Osteoblast (primary cell): ENCODE results near the gene FOXJ1. TPM values are rescaled to one million over a fixed set of nuclear protein-coding genes. Genes with fewer than 3 reads are reported as not detected.
A peak's percentile ranks its signal among the peaks of the same experiment; 100 is the strongest.

Experiments used
- DNase-seq: peaks from one replicate; pipeline ENCODE4 v3.0.0; 2011; ENCODE audit warnings: low spot score, mixed read lengths; ENCODE audit not compliant: insufficient read length; ENCODE audit errors: missing footprints
- H2AFZ ChIP-seq: 2 replicates; pipeline ENCODE4 v1.6.0; 2011; ENCODE audit warnings: mild to moderate bottlenecking, low read length
- H3K27ac ChIP-seq: 2 replicates; pipeline ENCODE4 v1.5.1; 2011; ENCODE audit warnings: mild to moderate bottlenecking, low read depth, low read length, moderate library complexity
- H3K27me3 ChIP-seq: 2 replicates; pipeline ENCODE4 v1.6.0; 2012; ENCODE audit warnings: mild to moderate bottlenecking, control low read depth, inconsistent platforms, low read length, moderate library complexity; ENCODE audit not compliant: insufficient read depth
- H3K36me3 ChIP-seq: 2 replicates; pipeline ENCODE4 v1.5.1; 2011; ENCODE audit warnings: mild to moderate bottlenecking, low read length, control low read depth, moderate library complexity; ENCODE audit not compliant: insufficient read depth
- H3K4me1 ChIP-seq: 2 replicates; pipeline ENCODE4 v1.5.1; 2011; ENCODE audit warnings: mild to moderate bottlenecking, low read length, control low read depth, moderate library complexity; ENCODE audit not compliant: insufficient read depth
- H3K4me2 ChIP-seq: 2 replicates; pipeline ENCODE4 v1.6.0; 2011; ENCODE audit warnings: mild to moderate bottlenecking, low read length; ENCODE audit not compliant: insufficient read depth
- H3K4me3 ChIP-seq: fragments of 200-600 bp; sonication (generic); 3 replicates; pipeline ENCODE4 v1.5.1; 2012; ENCODE audit warnings: mild to moderate bottlenecking, low read length, inconsistent platforms; ENCODE audit not compliant: insufficient read depth
- H3K79me2 ChIP-seq: 2 replicates; pipeline ENCODE4 v1.6.0; 2012; ENCODE audit warnings: mild to moderate bottlenecking, low read length, control low read depth, inconsistent platforms; ENCODE audit not compliant: insufficient read depth
- H3K9me3 ChIP-seq: 2 replicates; pipeline ENCODE4 v1.5.1; 2011; ENCODE audit warnings: low read depth, low read length, control low read depth
- H4K20me1 ChIP-seq: 2 replicates; pipeline ENCODE4 v1.6.0; 2012; ENCODE audit warnings: mild to moderate bottlenecking, low read length, control low read depth; ENCODE audit not compliant: insufficient read depth
- total RNA-seq: library from RNA; depleted of rRNA; stranded (reverse); fragments of >200 nt; gene quantifications from 2 replicates; pipeline ENCODE4 v1.2.3, GENCODE V29; 2012
- TF ChIP-seq, protein P1 (sequence below): IDR thresholded peaks from 2 replicates; pipeline ENCODE4 v1.5.1; 2011; ENCODE audit warnings: mild to moderate bottlenecking, low read depth, low read length, moderate library complexity; ENCODE audit errors: extremely low read depth

FOXJ1 gene
- total RNA-seq, 1 donor, result not detected

GRCh38 chr17:76166906-76167305 lies 25.9 kb upstream of the FOXJ1 start:
- H3K4me1 ChIP-seq, result no peaks in the 10 kb centered on the region
- H2AFZ ChIP-seq, result no peak overlapping the region
- TF ChIP-seq, protein P1, sequence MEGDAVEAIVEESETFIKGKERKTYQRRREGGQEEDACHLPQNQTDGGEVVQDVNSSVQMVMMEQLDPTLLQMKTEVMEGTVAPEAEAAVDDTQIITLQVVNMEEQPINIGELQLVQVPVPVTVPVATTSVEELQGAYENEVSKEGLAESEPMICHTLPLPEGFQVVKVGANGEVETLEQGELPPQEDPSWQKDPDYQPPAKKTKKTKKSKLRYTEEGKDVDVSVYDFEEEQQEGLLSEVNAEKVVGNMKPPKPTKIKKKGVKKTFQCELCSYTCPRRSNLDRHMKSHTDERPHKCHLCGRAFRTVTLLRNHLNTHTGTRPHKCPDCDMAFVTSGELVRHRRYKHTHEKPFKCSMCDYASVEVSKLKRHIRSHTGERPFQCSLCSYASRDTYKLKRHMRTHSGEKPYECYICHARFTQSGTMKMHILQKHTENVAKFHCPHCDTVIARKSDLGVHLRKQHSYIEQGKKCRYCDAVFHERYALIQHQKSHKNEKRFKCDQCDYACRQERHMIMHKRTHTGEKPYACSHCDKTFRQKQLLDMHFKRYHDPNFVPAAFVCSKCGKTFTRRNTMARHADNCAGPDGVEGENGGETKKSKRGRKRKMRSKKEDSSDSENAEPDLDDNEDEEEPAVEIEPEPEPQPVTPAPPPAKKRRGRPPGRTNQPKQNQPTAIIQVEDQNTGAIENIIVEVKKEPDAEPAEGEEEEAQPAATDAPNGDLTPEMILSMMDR, result no peak
- peaks cover 3% of the 10 kb centered on the region for H3K9me3 ChIP-seq
- DNase-seq, result no peak
- H3K79me2 ChIP-seq, result no peaks in the 10 kb centered on the region
- H3K27me3 ChIP-seq, result peaks cover 3% of the 10 kb centered on the region
- H3K36me3 ChIP-seq, result no peaks in the 10 kb centered on the region
- no peak overlapping the region for H3K4me3 ChIP-seq
- H3K27ac ChIP-seq, result no peak overlapping the region
- no peaks in the 10 kb centered on the region for H4K20me1 ChIP-seq
- no peak overlapping the region for H3K4me2 ChIP-seq

DNA sequence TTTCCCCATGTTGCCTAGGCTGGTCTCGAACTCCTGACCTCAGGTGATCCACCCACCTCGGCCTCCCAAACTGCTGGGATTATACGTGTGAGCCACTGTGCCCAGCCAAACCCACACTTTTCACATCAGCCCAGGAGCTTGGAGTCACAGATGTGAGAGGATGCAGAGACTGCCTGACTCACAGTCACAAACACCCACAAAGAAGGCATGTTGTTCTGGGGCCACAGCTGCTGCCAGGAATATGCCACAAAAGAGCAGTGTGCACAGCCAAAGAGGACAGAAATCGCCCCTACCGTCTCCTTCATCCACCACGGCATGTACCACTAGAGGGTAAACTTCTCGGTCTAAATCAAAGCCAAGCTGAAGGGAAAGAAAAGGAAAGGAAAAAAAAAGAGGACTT lies 25.1 kb upstream of the FOXJ1 start:
- TF ChIP-seq, protein P1, result no peak

GRCh38 chr17:76164331-76164730 lies 23.3 kb upstream of the FOXJ1 start:
- H3K27ac ChIP-seq, result no peak overlapping the region
- peaks cover 5% of the 10 kb centered on the region for H3K27me3 ChIP-seq
- no peak for DNase-seq
- H3K79me2 ChIP-seq, result no peaks in the 10 kb centered on the region
- H3K4me1 ChIP-seq, result no peaks in the 10 kb centered on the region
- H3K4me3 ChIP-seq, result no peak overlapping the region
- no peak overlapping the region for H3K4me2 ChIP-seq
- H3K36me3 ChIP-seq, result no peaks in the 10 kb centered on the region
- TF ChIP-seq, protein P1, result no peak
- no peak overlapping the region for H2AFZ ChIP-seq
- H3K9me3 ChIP-seq, result peaks cover 3% of the 10 kb centered on the region
- no peaks in the 10 kb centered on the region for H4K20me1 ChIP-seq

More for the DNA sequence above, 25.1 kb upstream of the FOXJ1 start:
- H3K9me3 ChIP-seq, result peaks cover 3% of the 10 kb centered on the region
- H3K27ac ChIP-seq, result no peak overlapping the region
- no peaks in the 10 kb centered on the region for H3K79me2 ChIP-seq
- H3K4me2 ChIP-seq, result peak overlapping the region; percentile 23
- H4K20me1 ChIP-seq, result no peaks in the 10 kb centered on the region
- H3K4me3 ChIP-seq, result no peak overlapping the region
- H3K27me3 ChIP-seq, result peaks cover 3% of the 10 kb centered on the region
- no peaks in the 10 kb centered on the region for H3K36me3 ChIP-seq
- no peaks in the 10 kb centered on the region for H3K4me1 ChIP-seq
- peak overlapping the region; percentile 59 for H2AFZ ChIP-seq
- no peak for DNase-seq

DNA sequence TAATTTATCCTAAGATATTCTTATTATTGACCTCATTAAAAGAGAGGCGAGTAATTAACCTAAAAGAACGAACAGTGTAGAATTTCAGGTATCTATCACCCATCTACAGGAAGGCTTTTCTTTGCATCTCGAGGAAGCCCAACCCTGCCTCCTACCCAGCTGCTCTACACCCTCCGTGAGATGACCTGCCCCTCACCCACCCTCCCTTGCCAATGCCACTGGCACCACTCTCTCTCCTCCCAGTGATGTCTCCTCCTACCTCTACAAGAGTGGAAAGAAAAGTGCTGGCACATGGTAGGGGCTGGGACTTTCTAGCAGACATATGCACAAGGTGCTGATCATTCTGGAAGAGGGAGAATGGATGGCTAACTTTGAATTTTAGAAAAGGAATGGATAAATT lies 22.9 kb upstream of the FOXJ1 start:
- no peak overlapping the region for H2AFZ ChIP-seq
- no peak overlapping the region for H3K4me2 ChIP-seq
- no peaks in the 10 kb centered on the region for H4K20me1 ChIP-seq
- no peaks in the 10 kb centered on the region for H3K79me2 ChIP-seq
- TF ChIP-seq, protein P1, result no peak
- H3K4me1 ChIP-seq, result no peaks in the 10 kb centered on the region
- peaks cover 10% of the 10 kb centered on the region for H3K27me3 ChIP-seq
- H3K4me3 ChIP-seq, result no peak overlapping the region
- no peak for DNase-seq
- no peak overlapping the region for H3K27ac ChIP-seq
- no peaks in the 10 kb centered on the region for H3K36me3 ChIP-seq
- H3K9me3 ChIP-seq, result peaks cover 3% of the 10 kb centered on the region
